Bronchial epithelial cell (primary cell): ENCODE measurements around the gene PSENEN. TPM values are rescaled to one million over a fixed set of nuclear protein-coding genes. Genes with fewer than 3 reads are reported as not detected.
"Not testable (repeated sequence)": the region's sequence is repeated elsewhere in the genome, so short reads cannot be mapped to it uniquely, and the experiment has no call there.

Source experiments
- DNase-seq: peaks from one replicate; pipeline ENCODE4 v3.0.0-alpha.2; 2010; ENCODE audit warnings: low read depth
- FAIRE-seq: peaks from 2 replicates; lab custom pipeline; 2011; peaks lifted over from hg19 to GRCh38; lab: Jason Lieb, UNC
- H3K27me3 ChIP-seq: 2 replicates; pipeline ENCODE4 v1.5.1; 2011; ENCODE audit warnings: low read length; ENCODE audit not compliant: control insufficient read depth, insufficient read depth
- H3K36me3 ChIP-seq: 2 replicates; pipeline ENCODE4 v1.5.1; 2011; ENCODE audit warnings: low read length; ENCODE audit not compliant: control insufficient read depth, insufficient read depth
- H3K4me3 ChIP-seq: 2 replicates; pipeline ENCODE4 v1.5.1; 2011; ENCODE audit warnings: mild to moderate bottlenecking, low read depth, low read length, control low read depth
- total RNA-seq: library from RNA; depleted of rRNA; stranded (reverse); fragments of >200 nt; gene quantifications from 2 replicates; pipeline ENCODE4 v1.2.1, GENCODE V29; 2014
- TF ChIP-seq, protein P1 (sequence below): IDR thresholded peaks from 2 replicates; pipeline ENCODE4 v1.5.1; 2011; ENCODE audit warnings: mild to moderate bottlenecking, moderate library complexity, low read length, control low read depth, inconsistent platforms; ENCODE audit not compliant: insufficient read depth, severe bottlenecking

The PSENEN gene
- total RNA-seq, 1 donor from 2014 or later: 7.9 TPM

DNA sequence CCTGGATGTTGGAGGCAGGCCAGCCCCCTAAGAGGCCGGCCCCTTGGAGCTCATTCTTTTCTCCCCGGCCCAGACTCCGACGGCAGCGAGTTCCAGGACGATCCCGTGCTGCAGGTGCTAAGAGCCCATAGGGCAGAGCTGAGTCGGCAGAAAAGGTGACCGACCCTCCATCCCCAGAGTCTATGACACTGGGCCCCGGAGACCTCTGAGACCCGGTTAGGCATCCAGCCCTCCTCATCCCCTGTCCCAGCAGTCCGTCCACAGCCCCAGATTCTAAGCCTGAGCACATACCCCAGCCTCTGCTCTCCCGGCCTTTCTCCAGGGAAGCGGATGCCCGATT is 22.6 kb downstream of the PSENEN start:
- no peak for FAIRE-seq
- peaks cover 15% of the 10 kb centered on the region for H3K36me3 ChIP-seq
- no peak overlapping the region for H3K4me3 ChIP-seq
- H3K27me3 ChIP-seq: no peaks in the 10 kb centered on the region
- TF ChIP-seq, protein P1, sequence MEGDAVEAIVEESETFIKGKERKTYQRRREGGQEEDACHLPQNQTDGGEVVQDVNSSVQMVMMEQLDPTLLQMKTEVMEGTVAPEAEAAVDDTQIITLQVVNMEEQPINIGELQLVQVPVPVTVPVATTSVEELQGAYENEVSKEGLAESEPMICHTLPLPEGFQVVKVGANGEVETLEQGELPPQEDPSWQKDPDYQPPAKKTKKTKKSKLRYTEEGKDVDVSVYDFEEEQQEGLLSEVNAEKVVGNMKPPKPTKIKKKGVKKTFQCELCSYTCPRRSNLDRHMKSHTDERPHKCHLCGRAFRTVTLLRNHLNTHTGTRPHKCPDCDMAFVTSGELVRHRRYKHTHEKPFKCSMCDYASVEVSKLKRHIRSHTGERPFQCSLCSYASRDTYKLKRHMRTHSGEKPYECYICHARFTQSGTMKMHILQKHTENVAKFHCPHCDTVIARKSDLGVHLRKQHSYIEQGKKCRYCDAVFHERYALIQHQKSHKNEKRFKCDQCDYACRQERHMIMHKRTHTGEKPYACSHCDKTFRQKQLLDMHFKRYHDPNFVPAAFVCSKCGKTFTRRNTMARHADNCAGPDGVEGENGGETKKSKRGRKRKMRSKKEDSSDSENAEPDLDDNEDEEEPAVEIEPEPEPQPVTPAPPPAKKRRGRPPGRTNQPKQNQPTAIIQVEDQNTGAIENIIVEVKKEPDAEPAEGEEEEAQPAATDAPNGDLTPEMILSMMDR: no peak
- no peak for DNase-seq

GRCh38 chr19:35772362-35772761 is 26.9 kb downstream of the PSENEN start:
- H3K27me3 ChIP-seq, H3K4me3 ChIP-seq, DNase-seq, FAIRE-seq, H3K36me3 ChIP-seq: not testable (repeated sequence)

DNA sequence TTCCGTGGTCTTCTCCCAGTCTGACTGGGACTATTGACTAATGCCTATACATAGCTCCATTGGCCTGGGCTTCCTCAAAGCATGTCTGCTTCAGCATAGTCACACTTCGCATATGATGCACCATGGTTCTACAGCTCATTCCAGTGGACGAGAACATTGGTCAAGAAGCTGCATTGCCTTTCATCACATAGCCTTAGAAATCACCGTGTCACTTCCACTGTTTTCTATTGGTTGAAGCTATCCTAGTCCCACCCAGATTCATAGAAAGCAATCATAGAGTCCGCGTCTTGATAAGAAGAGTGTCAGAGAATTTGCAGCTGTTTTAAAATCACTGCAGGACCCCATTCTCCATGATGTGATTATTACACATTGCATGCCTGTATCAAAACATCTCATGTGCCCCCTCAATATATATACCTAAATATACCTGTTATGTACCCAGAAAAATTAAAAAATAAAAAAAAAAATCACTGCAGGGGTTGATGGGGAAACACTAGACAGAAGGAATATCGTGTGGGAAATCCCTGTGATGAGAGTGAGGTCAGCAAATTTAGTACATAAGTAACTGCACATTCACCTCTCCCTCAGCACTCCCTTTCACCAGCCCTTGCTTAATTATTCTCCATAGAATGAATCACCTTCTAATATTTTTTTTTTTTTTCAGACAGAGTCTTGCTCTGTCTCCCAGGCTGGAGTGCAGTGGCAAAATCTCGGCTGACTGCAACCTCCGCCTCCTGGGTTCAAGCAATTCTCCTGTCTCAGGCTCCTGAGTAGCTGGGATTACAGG is 27.8 kb downstream of the PSENEN start:
- FAIRE-seq (no peak), DNase-seq (peak; percentile 72)
- TF ChIP-seq, protein P1: no peak
- no peak overlapping the region for H3K4me3 ChIP-seq
- H3K36me3 ChIP-seq: peaks cover 4% of the 10 kb centered on the region
- no peaks in the 10 kb centered on the region for H3K27me3 ChIP-seq

DNA sequence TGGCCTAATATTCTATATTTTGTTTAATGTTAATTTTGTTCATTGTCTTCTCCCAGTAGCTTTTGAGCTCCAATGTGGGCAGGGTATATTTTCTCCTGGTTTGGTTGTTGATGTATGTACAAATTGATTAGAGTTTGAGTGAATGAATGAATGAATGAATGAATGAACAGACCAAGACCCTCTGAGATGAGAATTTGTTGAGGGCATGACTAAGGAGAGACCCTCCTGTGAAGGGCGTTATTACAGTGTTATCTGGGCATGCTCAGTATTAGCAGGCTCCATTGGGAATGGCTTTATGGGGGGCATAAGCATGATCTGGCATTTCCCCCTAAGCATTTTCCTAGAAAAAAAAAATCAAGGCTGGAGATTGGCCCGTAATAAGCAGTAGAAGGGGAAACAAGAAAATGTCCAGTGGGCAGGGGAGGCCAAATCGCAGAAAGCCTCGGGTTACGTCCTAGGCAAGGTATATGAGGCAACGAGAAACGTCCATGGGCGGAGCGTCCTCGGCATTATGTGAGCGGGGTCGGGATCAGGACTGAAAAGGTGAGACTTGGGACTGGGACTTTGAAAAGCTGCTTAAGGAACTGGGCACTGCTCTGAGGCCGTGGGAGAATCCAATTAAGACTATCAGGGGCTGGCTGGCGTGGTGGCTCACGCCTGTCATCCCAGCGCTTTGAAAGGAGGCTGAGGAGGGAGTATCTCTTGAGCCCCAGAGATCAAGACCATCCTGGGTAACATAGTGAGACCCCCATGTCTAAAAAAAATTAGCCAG is 29.0 kb downstream of the PSENEN start:
- FAIRE-seq: no peak
- no peak for DNase-seq
- peak overlapping the region; percentile 58 for H3K4me3 ChIP-seq
- TF ChIP-seq, protein P1: no peak
- H3K27me3 ChIP-seq: no peaks in the 10 kb centered on the region
- no peaks in the 10 kb centered on the region for H3K36me3 ChIP-seq

- TF ChIP-seq, protein P1: no peak
- no peak for DNase-seq
- FAIRE-seq: no peak
- Histone ChIP-seq H3K4me3 (peak overlapping the region; percentile 58), H3K27me3 (no peaks in the 10 kb centered on the region), H3K36me3 (no peaks in the 10 kb centered on the region)
These were observed 29.5 kb downstream of the PSENEN start for GRCh38 chr19:35775046-35775297.

GRCh38 chr19:35775298-35776101 is 30.0 kb downstream of the PSENEN start, which contains the start of gene ARHGAP33:
Gene ARHGAP33, plus strand, starts transcription at chr19:35775564. Its CDS starts 95 bp downstream, at chr19:35775659.
- peak; percentile 90 for DNase-seq
- TF ChIP-seq, protein P1: no peak
- H3K36me3 ChIP-seq: no peaks in the 10 kb centered on the region
- H3K27me3 ChIP-seq: no peaks in the 10 kb centered on the region
- H3K4me3 ChIP-seq: peak within 1 kb of the TSS; percentile 58
- no peak for FAIRE-seq
